A549 (cell line): Measurements from ENCODE around the gene PDCD6IP. TPM values are rescaled to one million over a fixed set of nuclear protein-coding genes. Genes with fewer than 3 reads are reported as not detected.

Source experiments
- ATAC-seq, 2 experiments: fragments of 200-7000 bp in 1 of 2; fragments of >200 bp in 1 of 2; cut with Nextera tagmentation in 1 of 2; cut with Tn5 transposase in 1 of 2; 3 replicates each; pipeline versions ENCODE4 v1.8.0 to v1.9.1; 2018 to 2020; ENCODE audit warnings: mild to moderate bottlenecking in 1 of 2, moderate library complexity in 1 of 2
- CTCF ChIA-PET: fragments of 300-600 bp; sonication (Branson Sonifier 250); formaldehyde crosslinking; extraction: SDS; loops from one replicate; lab custom pipeline; 2021; ENCODE audit warnings: antibody characterized with exemption, inconsistent platforms; lab: Yijun Ruan, JAX
- POLR2A ChIA-PET: fragments of 350-600 bp; formaldehyde crosslinking; extraction: SDS; loops from one replicate; lab custom pipeline; 2021; ENCODE audit warnings: antibody characterized with exemption, inconsistent platforms; lab: Yijun Ruan, JAX
- DNase-seq, 2 experiments: peaks; one replicate each; pipeline versions ENCODE4 v3.0.0 to v3.0.0-alpha.2; 2011 to 2016; ENCODE audit warnings: low read depth in 1 of 2, low spot score in 1 of 2
- FAIRE-seq: peaks from 2 replicates; lab custom pipeline; 2011; peaks lifted over from hg19 to GRCh38; lab: Jason Lieb, UNC
- H3K27ac ChIP-seq, 2 experiments: fragments of >200 bp; sonication (Bioruptor Twin); formaldehyde crosslinking; 3 replicates each; pipeline ENCODE4 v1.5.1; 2016 to 2017
- H3K4me1 ChIP-seq: fragments of >200 bp; sonication (Bioruptor Twin); formaldehyde crosslinking; 3 replicates; pipeline ENCODE4 v1.6.1; 2016
- H3K4me2 ChIP-seq: fragments of >200 bp; sonication (Bioruptor Twin); formaldehyde crosslinking; 3 replicates; pipeline ENCODE4 v1.6.1; 2016
- H3K4me3 ChIP-seq: fragments of >200 bp; sonication (Bioruptor Twin); formaldehyde crosslinking; 3 replicates; pipeline ENCODE4 v1.5.1; 2016
- H3K9me3 ChIP-seq: fragments of >200 bp; sonication (Bioruptor Twin); formaldehyde crosslinking; 3 replicates; pipeline ENCODE4 v1.6.1; 2016
- BHLHE40 ChIP-seq: IDR thresholded peaks from 2 replicates; pipeline ENCODE4 v1.6.1; 2012; ENCODE audit warnings: low read depth, low read length, inconsistent platforms
- CBX2 ChIP-seq: fragments of 200-600 bp; sonication (generic); IDR thresholded peaks from 2 replicates; pipeline ENCODE4 v1.6.1; 2016; ENCODE audit warnings: low read depth, mild to moderate bottlenecking, borderline replicate concordance
- CHD2 ChIP-seq: fragments of 150-350 bp; IDR thresholded peaks from 2 replicates; pipeline ENCODE4 v1.6.1; 2014; ENCODE audit warnings: low read length; ENCODE audit not compliant: partially characterized antibody
- E2F6 ChIP-seq: IDR thresholded peaks from 2 replicates; pipeline ENCODE4 v1.6.1; 2012; ENCODE audit warnings: low read depth, borderline replicate concordance
- EHF ChIP-seq: fragments of 250-450 bp; sonication (Bioruptor Pico); IDR thresholded peaks from 2 replicates; pipeline ENCODE4 v1.5.0; 2020; ENCODE audit warnings: mild to moderate bottlenecking
- EHMT2 ChIP-seq: fragments of 200-600 bp; sonication (generic); IDR thresholded peaks from 2 replicates; pipeline ENCODE4 v1.6.1; 2016; ENCODE audit warnings: antibody characterized with exemption, low read depth, mild to moderate bottlenecking, moderate library complexity
- EP300 ChIP-seq, 2 experiments: fragments of >200 bp; sonication (Bioruptor Twin); formaldehyde crosslinking; IDR thresholded peaks; 2 replicates in 1 of 2; 3 replicates in 1 of 2; pipeline ENCODE4 v1.6.1; 2016 to 2017
- ESRRA ChIP-seq: fragments of 150-350 bp; IDR thresholded peaks from 2 replicates; pipeline ENCODE4 v1.6.1; 2014; ENCODE audit warnings: mild to moderate bottlenecking, low read length, borderline replicate concordance
- HOXA7 ChIP-seq: fragments of 250-450 bp; sonication (Bioruptor Pico); IDR thresholded peaks from 2 replicates; pipeline ENCODE4 v1.5.0; 2020; ENCODE audit warnings: mild to moderate bottlenecking, moderate library complexity
- HOXB5 ChIP-seq: fragments of 250-450 bp; sonication (Bioruptor Pico); IDR thresholded peaks from 2 replicates; pipeline ENCODE4 v1.5.0; 2020; ENCODE audit warnings: mild to moderate bottlenecking, moderate library complexity
- JUN ChIP-seq, 2 experiments: fragments of >200 bp; sonication (Bioruptor Twin); formaldehyde crosslinking; IDR thresholded peaks; 2 replicates in 1 of 2; 3 replicates in 1 of 2; pipeline ENCODE4 v1.6.1; 2016 to 2017
- JUNB ChIP-seq: fragments of >200 bp; sonication (Bioruptor Twin); formaldehyde crosslinking; IDR thresholded peaks from 2 replicates; pipeline ENCODE4 v1.6.1; 2016
- KDM5A ChIP-seq: fragments of 200-600 bp; sonication (generic); IDR thresholded peaks from 2 replicates; pipeline ENCODE4 v1.6.1; 2016; ENCODE audit warnings: antibody characterized with exemption, mild to moderate bottlenecking
- MAFK ChIP-seq: fragments of 450-650 bp; IDR thresholded peaks from 2 replicates; pipeline ENCODE4 v1.6.1; 2014; ENCODE audit not compliant: partially characterized antibody
- MYC ChIP-seq: IDR thresholded peaks from 2 replicates; pipeline ENCODE4 v1.6.1; 2012; ENCODE audit warnings: mild to moderate bottlenecking, inconsistent platforms, low read length, improper control_type of control experiment, borderline replicate concordance
- NFE2L2 ChIP-seq: fragments of 150-350 bp; conservative IDR thresholded peaks from 2 replicates; pipeline ENCODE4 v1.6.1; 2014; ENCODE audit warnings: low read length
- NPAS2 ChIP-seq: fragments of 250-450 bp; sonication (Bioruptor Pico); IDR thresholded peaks from 2 replicates; pipeline ENCODE4 v1.8.0; 2022; ENCODE audit warnings: mild to moderate bottlenecking, moderate library complexity, borderline replicate concordance
- NR3C1 ChIP-seq: fragments of >200 bp; sonication (Bioruptor Twin); formaldehyde crosslinking; IDR thresholded peaks from 3 replicates; pipeline ENCODE4 v1.6.1; 2017
- RAD21 ChIP-seq, 2 experiments: fragments of >200 bp in 1 of 2; sonication (Bioruptor Twin) in 1 of 2; formaldehyde crosslinking in 1 of 2; IDR thresholded peaks in 1 of 2; conservative IDR thresholded peaks in 1 of 2; 2 replicates in 1 of 2; 3 replicates in 1 of 2; pipeline ENCODE4 v1.6.1; 2012 to 2018; ENCODE audit warnings: inconsistent platforms in 1 of 2
- RNF2 ChIP-seq: fragments of 200-600 bp; sonication (generic); IDR thresholded peaks from 2 replicates; pipeline ENCODE4 v1.6.1; 2016; ENCODE audit warnings: low read depth, mild to moderate bottlenecking, antibody characterized with exemption, moderate library complexity, borderline replicate concordance
- SMC3 ChIP-seq: fragments of >200 bp; sonication (Bioruptor Twin); formaldehyde crosslinking; IDR thresholded peaks from 3 replicates; pipeline ENCODE4 v1.6.1; 2018; ENCODE audit warnings: inconsistent platforms
- TFCP2L1 ChIP-seq: fragments of 250-450 bp; sonication (Bioruptor Pico); IDR thresholded peaks from 2 replicates; pipeline ENCODE4 v1.5.0; 2021; ENCODE audit warnings: mild to moderate bottlenecking
- TP53 ChIP-seq: fragments of 250-450 bp; sonication (Bioruptor Pico); IDR thresholded peaks from 2 replicates; pipeline ENCODE4 v1.5.0; 2021; ENCODE audit warnings: mild to moderate bottlenecking, moderate library complexity
- ZC3H11A ChIP-seq: fragments of 450-650 bp; IDR thresholded peaks from 2 replicates; pipeline ENCODE4 v1.6.1; 2014; ENCODE audit warnings: antibody characterized with exemption, mild to moderate bottlenecking
- ZNF302 ChIP-seq: fragments of 250-450 bp; sonication (Bioruptor Pico); IDR thresholded peaks from 2 replicates; pipeline ENCODE4 v1.9.0; 2021; ENCODE audit warnings: inconsistent platforms, mild to moderate bottlenecking, moderate library complexity
- ZSCAN20 ChIP-seq: fragments of 250-450 bp; sonication (Bioruptor Pico); IDR thresholded peaks from 2 replicates; pipeline ENCODE4 v1.8.0; 2022; ENCODE audit warnings: mild to moderate bottlenecking, moderate library complexity
- WGBS: methylation state at CpG from one replicate; pipeline ENCODE4 v1.1.6; 2017; ENCODE audit errors: missing lambda C conversion rate; 5-methylcytosine and 5-hydroxymethylcytosine counted together
- polyA plus RNA-seq, 4 experiments: library from polyadenylated mRNA; depleted of rRNA in 3 of 4; stranded (reverse); fragments of >200 nt; fragmentation: RNase III in 1 of 4; extraction: RNeasy Plus Mini Kit Qiagen cat#74134 plus additional on column Dnase treatment in 1 of 4; gene quantifications; 2 replicates in 3 of 4; 3 replicates in 1 of 4; pipeline ENCODE4 v1.2.3, GENCODE V29; 2011 to 2017
- TF ChIP-seq, protein P1 (sequence below): fragments of >200 bp; sonication (Bioruptor Twin); formaldehyde crosslinking; IDR thresholded peaks from 3 replicates; pipeline ENCODE4 v1.5.1; 2016
- TF ChIP-seq, protein P2 (sequence below): fragments of >200 bp; sonication (Bioruptor Twin); formaldehyde crosslinking; IDR thresholded peaks from 2 replicates; pipeline ENCODE4 v1.6.1; 2016
- TF ChIP-seq, protein P3 (sequence below): fragments of 150-350 bp; IDR thresholded peaks from 2 replicates; pipeline ENCODE4 v1.6.1; 2014; ENCODE audit warnings: low read depth, mild to moderate bottlenecking, low read length
- TF ChIP-seq, protein P4 (sequence below): fragments of >200 bp; sonication (Bioruptor Twin); formaldehyde crosslinking; IDR thresholded peaks from 3 replicates; pipeline ENCODE4 v1.6.1; 2016
- TF ChIP-seq, protein P5 (sequence below): IDR thresholded peaks from 2 replicates; pipeline ENCODE4 v1.6.1; 2012

The PDCD6IP gene
- polyA plus RNA-seq, 2 of the 4 experiments (the other 2 are of a cell fraction): 145 to 221 TPM

DNA sequence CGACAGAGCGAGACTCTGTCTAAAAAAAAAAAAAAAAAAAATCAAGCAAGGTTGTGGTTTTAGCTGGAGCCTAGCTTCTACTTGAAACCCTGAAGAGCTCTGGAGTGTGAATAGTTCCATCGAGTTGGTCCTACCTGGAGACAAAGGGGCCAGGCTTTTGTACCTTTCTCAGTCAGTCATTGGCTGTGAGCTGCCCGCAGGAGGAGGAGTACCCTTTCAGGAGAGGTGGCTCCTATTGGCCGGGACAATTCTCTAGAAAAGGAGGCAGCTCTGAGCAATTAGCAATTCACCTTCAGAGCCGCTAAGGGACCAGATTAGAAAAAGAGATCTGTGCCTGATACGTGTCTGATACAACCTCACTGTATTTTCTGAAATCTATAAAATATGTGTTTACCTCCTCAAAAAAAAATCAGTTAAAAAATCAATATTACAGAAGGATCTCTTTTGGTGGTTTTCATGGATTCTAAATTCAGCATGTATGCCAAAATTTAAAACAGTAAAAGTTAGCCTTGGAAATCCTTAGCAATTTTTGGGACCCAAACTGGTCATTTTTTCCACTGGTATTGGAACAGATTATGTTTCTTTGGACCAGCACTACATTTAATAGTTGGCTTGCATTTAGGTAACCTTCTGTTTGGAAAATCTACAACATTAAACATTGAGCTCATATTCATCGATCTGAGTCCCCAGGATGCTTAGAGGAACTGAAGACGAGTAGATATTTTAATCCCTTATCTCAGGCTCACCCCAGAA, 29.7 kb upstream of the PDCD6IP start:
- Histone ChIP-seq H3K4me2 (no peak overlapping the region), H3K27ac (no peak overlapping the region), H3K9me3 (no peaks in the 10 kb centered on the region), H3K4me3 (no peak overlapping the region), H3K4me1 (no peaks in the 10 kb centered on the region)
- ATAC-seq (no peak), FAIRE-seq (no peak), DNase-seq (no peak)
- TF ChIP-seq RNF2 (no peak), BHLHE40 (no peak), NFE2L2 (no peak), TP53 (CRISPR knock-in tag) (no peak), RAD21 (conservative IDR thresholded peaks at IDR 0.05 in 1 of 2, IDR thresholded peaks at IDR 0.05 in 1 of 2) (no peak), MAFK (no peak), HOXA7 (CRISPR knock-in tag) (no peak), KDM5A (no peak), ESRRA (no peak), JUN (IDR thresholded peaks at IDR 0.05) (no peak), JUNB (no peak), MYC (no peak), SMC3 (no peak), ZC3H11A (no peak)
- TF ChIP-seq, protein P1, sequence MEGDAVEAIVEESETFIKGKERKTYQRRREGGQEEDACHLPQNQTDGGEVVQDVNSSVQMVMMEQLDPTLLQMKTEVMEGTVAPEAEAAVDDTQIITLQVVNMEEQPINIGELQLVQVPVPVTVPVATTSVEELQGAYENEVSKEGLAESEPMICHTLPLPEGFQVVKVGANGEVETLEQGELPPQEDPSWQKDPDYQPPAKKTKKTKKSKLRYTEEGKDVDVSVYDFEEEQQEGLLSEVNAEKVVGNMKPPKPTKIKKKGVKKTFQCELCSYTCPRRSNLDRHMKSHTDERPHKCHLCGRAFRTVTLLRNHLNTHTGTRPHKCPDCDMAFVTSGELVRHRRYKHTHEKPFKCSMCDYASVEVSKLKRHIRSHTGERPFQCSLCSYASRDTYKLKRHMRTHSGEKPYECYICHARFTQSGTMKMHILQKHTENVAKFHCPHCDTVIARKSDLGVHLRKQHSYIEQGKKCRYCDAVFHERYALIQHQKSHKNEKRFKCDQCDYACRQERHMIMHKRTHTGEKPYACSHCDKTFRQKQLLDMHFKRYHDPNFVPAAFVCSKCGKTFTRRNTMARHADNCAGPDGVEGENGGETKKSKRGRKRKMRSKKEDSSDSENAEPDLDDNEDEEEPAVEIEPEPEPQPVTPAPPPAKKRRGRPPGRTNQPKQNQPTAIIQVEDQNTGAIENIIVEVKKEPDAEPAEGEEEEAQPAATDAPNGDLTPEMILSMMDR: no peak
- 69% methylated on average over 9 of the region's 9 CpGs for WGBS
- POLR2A ChIA-PET: no interaction called here
- CTCF ChIA-PET: interaction anchor here (0.7 to 3.3 kb wide), 3 partner anchors 8 to 821 kb away, joined by 4 to 10 read pairs (median 5); no protein-coding TSS in a partner anchor

DNA sequence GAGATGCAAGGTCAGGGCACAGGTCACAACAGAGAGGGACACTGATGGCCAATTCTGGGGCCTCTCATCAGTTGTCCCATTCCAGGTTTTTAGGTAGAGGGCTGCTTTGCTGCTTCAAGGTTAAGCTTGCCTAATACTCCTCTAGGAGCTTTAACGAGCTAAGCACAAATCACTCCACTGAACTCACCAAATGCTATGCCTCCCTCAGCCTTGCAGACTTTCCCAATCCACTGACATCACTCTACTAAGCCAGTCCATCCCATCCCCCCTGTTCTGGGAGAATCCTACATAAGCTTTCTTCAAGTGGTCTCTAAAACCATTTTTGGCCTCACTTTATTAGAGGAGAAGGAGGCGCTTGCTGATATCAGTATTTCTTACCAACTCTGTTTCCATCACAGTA, 24.8 kb upstream of the PDCD6IP start:
- Histone ChIP-seq H3K4me2 (no peak overlapping the region), H3K9me3 (no peaks in the 10 kb centered on the region), H3K4me3 (no peak overlapping the region), H3K27ac (no peak overlapping the region), H3K4me1 (no peaks in the 10 kb centered on the region)
- CTCF ChIA-PET: interaction anchor here (0.9 to 6.2 kb wide), 4 partner anchors 12 to 137 kb away, joined by 3 to 85 read pairs (median 4); no protein-coding TSS in a partner anchor
- ATAC-seq (0 out of 6 replicates have a peak, but pooled peaks of 1 of the 2 experiments have one; percentile 43), DNase-seq (no peak), FAIRE-seq (no peak)
- 68% methylated on average over 2 of the region's 2 CpGs for WGBS
- POLR2A ChIA-PET: no interaction called here
- TF ChIP-seq EHF (CRISPR knock-in tag) (no peak), NPAS2 (no peak), RNF2 (no peak), TFCP2L1 (no peak), CBX2 (no peak), EP300 (IDR thresholded peaks at IDR 0.05) (no peak), EHMT2 (no peak), CHD2 (no peak), HOXB5 (no peak), ZNF302 (CRISPR knock-in tag) (no peak), NR3C1 (no peak), E2F6 (no peak), ZSCAN20 (CRISPR knock-in tag) (no peak), TP53 (CRISPR knock-in tag) (no peak)
- TF ChIP-seq, protein P2, sequence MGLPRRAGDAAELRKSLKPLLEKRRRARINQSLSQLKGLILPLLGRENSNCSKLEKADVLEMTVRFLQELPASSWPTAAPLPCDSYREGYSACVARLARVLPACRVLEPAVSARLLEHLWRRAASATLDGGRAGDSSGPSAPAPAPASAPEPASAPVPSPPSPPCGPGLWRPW: no peak
- TF ChIP-seq, protein P3, sequence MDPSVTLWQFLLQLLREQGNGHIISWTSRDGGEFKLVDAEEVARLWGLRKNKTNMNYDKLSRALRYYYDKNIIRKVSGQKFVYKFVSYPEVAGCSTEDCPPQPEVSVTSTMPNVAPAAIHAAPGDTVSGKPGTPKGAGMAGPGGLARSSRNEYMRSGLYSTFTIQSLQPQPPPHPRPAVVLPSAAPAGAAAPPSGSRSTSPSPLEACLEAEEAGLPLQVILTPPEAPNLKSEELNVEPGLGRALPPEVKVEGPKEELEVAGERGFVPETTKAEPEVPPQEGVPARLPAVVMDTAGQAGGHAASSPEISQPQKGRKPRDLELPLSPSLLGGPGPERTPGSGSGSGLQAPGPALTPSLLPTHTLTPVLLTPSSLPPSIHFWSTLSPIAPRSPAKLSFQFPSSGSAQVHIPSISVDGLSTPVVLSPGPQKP: no peak
- TF ChIP-seq, protein P4, sequence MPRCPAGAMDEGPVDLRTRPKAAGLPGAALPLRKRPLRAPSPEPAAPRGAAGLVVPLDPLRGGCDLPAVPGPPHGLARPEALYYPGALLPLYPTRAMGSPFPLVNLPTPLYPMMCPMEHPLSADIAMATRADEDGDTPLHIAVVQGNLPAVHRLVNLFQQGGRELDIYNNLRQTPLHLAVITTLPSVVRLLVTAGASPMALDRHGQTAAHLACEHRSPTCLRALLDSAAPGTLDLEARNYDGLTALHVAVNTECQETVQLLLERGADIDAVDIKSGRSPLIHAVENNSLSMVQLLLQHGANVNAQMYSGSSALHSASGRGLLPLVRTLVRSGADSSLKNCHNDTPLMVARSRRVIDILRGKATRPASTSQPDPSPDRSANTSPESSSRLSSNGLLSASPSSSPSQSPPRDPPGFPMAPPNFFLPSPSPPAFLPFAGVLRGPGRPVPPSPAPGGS: no peak
- TF ChIP-seq, protein P5, sequence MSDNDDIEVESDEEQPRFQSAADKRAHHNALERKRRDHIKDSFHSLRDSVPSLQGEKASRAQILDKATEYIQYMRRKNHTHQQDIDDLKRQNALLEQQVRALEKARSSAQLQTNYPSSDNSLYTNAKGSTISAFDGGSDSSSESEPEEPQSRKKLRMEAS: no peak
